Bronchial epithelial cell (primary cell): ENCODE results near the gene RASSF10. TPM values are rescaled to one million over a fixed set of nuclear protein-coding genes. Genes with fewer than 3 reads are reported as not detected.

Experiments used
- DNase-seq: peaks from one replicate; pipeline ENCODE4 v3.0.0-alpha.2; 2010; ENCODE audit warnings: low read depth
- FAIRE-seq: peaks from 2 replicates; lab custom pipeline; 2011; peaks lifted over from hg19 to GRCh38; lab: Jason Lieb, UNC
- H3K27me3 ChIP-seq: 2 replicates; pipeline ENCODE4 v1.5.1; 2011; ENCODE audit warnings: low read length; ENCODE audit not compliant: control insufficient read depth, insufficient read depth
- H3K36me3 ChIP-seq: 2 replicates; pipeline ENCODE4 v1.5.1; 2011; ENCODE audit warnings: low read length; ENCODE audit not compliant: control insufficient read depth, insufficient read depth
- H3K4me3 ChIP-seq: 2 replicates; pipeline ENCODE4 v1.5.1; 2011; ENCODE audit warnings: mild to moderate bottlenecking, low read depth, low read length, control low read depth
- total RNA-seq: library from RNA; depleted of rRNA; stranded (reverse); fragments of >200 nt; gene quantifications from 2 replicates; pipeline ENCODE4 v1.2.1, GENCODE V29; 2014
- TF ChIP-seq, protein P1 (sequence below): IDR thresholded peaks from 2 replicates; pipeline ENCODE4 v1.5.1; 2011; ENCODE audit warnings: mild to moderate bottlenecking, moderate library complexity, low read length, control low read depth, inconsistent platforms; ENCODE audit not compliant: insufficient read depth, severe bottlenecking

RASSF10 gene
- 2.1 and 2.4 TPM in 2 replicates for total RNA-seq

DNA sequence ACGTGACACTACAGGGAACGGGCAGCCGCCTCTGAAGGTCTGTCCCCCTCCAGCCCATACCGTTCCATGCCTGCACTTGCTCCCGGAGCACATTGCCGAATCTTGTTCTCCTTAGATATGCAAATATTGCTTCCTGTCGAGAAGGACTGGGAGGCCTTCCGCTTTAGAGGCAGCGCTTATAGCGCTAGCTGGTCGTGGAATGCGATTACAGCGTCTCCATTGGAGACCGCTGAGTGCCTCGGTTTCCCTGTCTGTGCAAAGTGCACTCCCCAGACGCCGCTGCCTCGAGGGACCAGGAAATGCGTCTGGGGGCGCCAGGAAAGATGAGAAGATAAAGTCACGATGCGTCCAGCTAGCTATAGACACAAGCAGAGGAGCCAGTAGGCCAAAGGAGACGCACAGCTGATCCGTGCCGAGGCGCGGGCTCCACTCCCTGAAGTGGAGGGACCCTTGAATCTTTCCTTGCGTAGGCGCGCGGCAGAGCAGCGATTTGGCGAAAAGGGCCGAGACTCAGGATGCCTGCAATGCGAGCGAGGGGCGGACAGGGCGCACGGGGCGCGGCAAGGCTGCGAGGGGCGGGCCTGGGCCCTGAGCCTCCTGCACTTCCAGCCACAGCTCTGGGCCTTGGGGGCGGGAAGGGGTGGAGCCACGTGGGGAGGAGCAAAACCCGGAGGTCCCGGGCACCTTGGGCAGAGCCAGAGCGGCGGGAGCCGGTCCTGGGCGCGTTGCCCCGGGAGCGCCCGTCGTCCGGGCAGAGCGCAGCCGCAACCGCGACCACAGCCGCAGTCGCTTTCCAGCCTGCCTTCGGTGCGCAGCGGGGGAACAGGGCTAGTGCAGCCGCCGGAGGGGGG is at the start of gene RASSF10:
TSS of gene RASSF10 (plus strand) at position 692 of the 851 bp plus-strand sequence. CDS start 261 bp downstream, outside the sequence.
- Histone ChIP-seq H3K4me3 (peak within 1 kb of the TSS; percentile 50), H3K36me3 (no peaks in the 10 kb centered on the region), H3K27me3 (no peaks in the 10 kb centered on the region)
- FAIRE-seq = no peak
- TF ChIP-seq, protein P1, sequence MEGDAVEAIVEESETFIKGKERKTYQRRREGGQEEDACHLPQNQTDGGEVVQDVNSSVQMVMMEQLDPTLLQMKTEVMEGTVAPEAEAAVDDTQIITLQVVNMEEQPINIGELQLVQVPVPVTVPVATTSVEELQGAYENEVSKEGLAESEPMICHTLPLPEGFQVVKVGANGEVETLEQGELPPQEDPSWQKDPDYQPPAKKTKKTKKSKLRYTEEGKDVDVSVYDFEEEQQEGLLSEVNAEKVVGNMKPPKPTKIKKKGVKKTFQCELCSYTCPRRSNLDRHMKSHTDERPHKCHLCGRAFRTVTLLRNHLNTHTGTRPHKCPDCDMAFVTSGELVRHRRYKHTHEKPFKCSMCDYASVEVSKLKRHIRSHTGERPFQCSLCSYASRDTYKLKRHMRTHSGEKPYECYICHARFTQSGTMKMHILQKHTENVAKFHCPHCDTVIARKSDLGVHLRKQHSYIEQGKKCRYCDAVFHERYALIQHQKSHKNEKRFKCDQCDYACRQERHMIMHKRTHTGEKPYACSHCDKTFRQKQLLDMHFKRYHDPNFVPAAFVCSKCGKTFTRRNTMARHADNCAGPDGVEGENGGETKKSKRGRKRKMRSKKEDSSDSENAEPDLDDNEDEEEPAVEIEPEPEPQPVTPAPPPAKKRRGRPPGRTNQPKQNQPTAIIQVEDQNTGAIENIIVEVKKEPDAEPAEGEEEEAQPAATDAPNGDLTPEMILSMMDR = no peak
- peak; percentile 79 for DNase-seq

DNA sequence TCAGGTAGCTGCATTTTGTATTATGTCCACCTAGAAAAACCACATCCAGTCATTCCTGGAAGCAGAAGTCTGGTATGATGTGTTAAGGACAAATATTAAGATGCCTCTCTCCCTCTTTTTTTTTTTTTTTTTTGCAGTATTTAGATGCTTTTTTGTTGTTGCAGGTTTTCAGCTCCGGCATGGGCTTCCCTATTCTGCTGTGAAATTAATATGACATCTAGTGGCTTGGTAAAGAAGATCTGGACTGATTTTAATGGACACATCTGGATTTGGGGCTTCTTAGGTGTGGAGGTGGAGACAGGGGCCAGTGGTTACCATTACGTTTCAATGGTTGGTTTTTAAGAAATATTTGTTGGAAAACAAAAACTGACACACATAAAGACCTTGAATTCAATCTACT is 47.5 kb upstream of the RASSF10 start:
- Histone ChIP-seq H3K27me3 (no peaks in the 10 kb centered on the region), H3K36me3 (peaks cover 17% of the 10 kb centered on the region), H3K4me3 (no peak overlapping the region)
- TF ChIP-seq, protein P1 = no peak
- FAIRE-seq = no peak
- no peak for DNase-seq

DNA sequence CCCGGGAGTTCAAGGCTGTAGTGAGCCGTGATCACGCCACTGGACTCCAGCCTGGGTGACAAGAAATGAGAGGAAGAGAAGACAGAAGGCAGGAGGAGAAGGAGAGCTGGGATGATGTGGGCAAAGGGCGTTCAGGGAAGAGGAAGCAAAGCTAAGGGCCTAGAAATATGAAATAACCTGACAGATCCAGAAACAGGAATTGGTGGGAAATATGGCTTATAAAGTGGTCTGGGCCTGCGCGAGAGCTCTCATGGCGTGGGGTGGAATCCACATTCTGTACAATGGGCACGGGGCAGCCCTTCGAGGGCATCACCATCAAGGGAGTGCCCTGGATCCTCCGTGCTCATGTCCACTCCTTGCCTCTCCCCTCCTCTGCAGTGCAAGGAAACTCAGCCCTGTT is 46.8 kb upstream of the RASSF10 start:
- TF ChIP-seq, protein P1 = no peak
- H3K27me3 ChIP-seq = no peaks in the 10 kb centered on the region
- H3K4me3 ChIP-seq = no peak overlapping the region
- DNase-seq (no peak), FAIRE-seq (no peak)
- H3K36me3 ChIP-seq = peaks cover 17% of the 10 kb centered on the region

DNA sequence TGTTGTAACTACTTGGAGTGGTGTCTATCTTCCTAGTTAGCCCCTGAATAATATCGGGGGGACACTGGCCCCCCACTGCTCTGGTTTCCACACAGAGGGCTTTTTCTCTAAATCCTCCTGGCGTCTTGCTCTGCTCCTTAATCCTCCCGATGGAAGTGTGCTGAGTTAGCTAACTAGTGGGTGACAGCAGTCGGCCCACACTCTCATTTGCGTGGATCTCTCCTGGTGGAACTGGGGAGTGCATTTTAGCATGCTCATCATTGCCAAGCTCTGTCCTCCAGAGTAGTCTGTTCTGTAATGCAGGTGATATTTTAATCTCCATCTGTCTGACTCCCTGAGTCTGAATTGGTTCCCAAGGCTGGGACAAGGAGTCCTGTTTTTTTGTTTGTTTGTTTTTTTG is 46.1 kb upstream of the RASSF10 start:
- H3K36me3 ChIP-seq = peaks cover 17% of the 10 kb centered on the region
- H3K4me3 ChIP-seq = no peak overlapping the region
- DNase-seq = no peak
- no peaks in the 10 kb centered on the region for H3K27me3 ChIP-seq
- no peak for FAIRE-seq
- TF ChIP-seq, protein P1 = no peak

DNA sequence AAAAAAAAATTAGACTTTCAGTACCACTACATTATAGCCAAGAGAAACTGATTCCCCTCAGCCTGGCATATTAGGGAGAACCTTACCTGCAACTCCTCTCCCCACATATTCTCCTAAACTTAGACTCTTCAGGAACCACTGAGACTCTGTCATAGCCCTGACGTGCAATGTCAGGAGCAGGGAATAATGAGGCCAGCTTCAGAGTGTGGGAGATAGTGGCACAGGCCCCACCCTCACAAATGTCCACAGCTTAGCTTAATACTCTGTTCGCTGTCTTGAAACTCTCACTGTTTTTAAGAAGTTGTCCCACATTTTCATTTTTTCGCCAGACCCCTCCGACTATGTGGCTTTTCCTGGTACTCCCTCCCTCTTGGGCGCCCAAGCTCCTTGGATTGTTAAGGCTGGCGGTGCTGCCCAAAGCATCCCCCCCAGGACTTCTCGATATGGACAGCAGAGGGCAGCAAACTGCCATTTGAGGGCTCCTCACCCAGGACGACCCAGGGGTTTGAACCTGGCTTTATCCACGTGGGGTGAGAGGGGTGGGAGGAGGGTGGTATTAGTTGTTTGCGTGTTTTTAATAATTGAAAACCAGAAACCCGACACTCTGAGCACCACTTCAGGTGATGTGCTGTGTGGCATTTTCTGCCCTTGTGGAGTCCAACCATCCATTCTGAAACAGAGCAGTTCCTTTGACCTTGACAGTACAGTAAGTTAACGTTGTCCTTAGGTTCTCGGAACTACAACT is 45.2 kb upstream of the RASSF10 start:
- Histone ChIP-seq H3K36me3 (peaks cover 18% of the 10 kb centered on the region), H3K4me3 (no peak overlapping the region), H3K27me3 (no peaks in the 10 kb centered on the region)
- FAIRE-seq (no peak), DNase-seq (peak; percentile 29)
- TF ChIP-seq, protein P1 = peak; percentile 58
